ENCODE measurements around the gene THOC1. TPM values are rescaled to one million over a fixed set of nuclear protein-coding genes. Genes with fewer than 3 reads are reported as not detected.

Gene THOC1
- polyA plus RNA-seq, 3 donors: 11.8 to 29.2 (median 15.6) TPM

- 26 to 72% (median 38%) methylated on average over 1 of the region's 1 CpG for WGBS, 3 donors
- H3K27ac ChIP-seq (ENCODE audit: low read depth, low read length): no peak overlapping the region
These were observed 21.2 kb upstream of the THOC1 start for GRCh38 chr18:289026-289425.

- no peak overlapping the region for H3K27ac ChIP-seq (ENCODE audit: low read depth, low read length)
- WGBS, 3 donors: 55 to 70% (median 66%) methylated on average over 8 of the region's 8 CpGs
These were observed 18.9 kb upstream of the THOC1 start for GRCh38 chr18:286515-287310.

- 71 to 78% (median 74%) methylated on average over 6 of the region's 6 CpGs for WGBS, 3 donors
- H3K27ac ChIP-seq (ENCODE audit: low read depth, low read length): no peak overlapping the region
These were observed 18.0 kb upstream of the THOC1 start for GRCh38 chr18:285817-286216.

GRCh38 chr18:275486-275885, 7.6 kb upstream of the THOC1 start:
- WGBS, 3 donors: 67 to 89% (median 70%) methylated on average over 2 of the region's 2 CpGs
- H3K27ac ChIP-seq (ENCODE audit: low read depth, low read length): no peak overlapping the region

GRCh38 chr18:274313-274712, 6.5 kb upstream of the THOC1 start:
- H3K27ac ChIP-seq (ENCODE audit: low read depth, low read length): no peak overlapping the region
- WGBS, 3 donors: 69 to 87% (median 83%) methylated on average over 8 of the region's 8 CpGs

- WGBS, 3 donors: 95 to 97% (median 96%) methylated on average over 3 of the region's 3 CpGs
- no peak overlapping the region for H3K27ac ChIP-seq (ENCODE audit: low read depth, low read length)
These were observed 5.7 kb upstream of the THOC1 start for GRCh38 chr18:273525-273924.

- 88 to 92% (median 91%) methylated on average over 2 of the region's 2 CpGs for WGBS, 3 donors
- no peak overlapping the region for H3K27ac ChIP-seq (ENCODE audit: low read depth, low read length)
These were observed 4.8 kb upstream of the THOC1 start for GRCh38 chr18:272650-273049.

GRCh38 chr18:269480-270095, 1.7 kb upstream of the THOC1 start:
- WGBS, 3 donors: 38 to 81% (median 77%) methylated on average over 6 of the region's 6 CpGs
- H3K27ac ChIP-seq (ENCODE audit: low read depth, low read length): no peak overlapping the region

- WGBS, 3 donors: 1 to 3% (median 2%) methylated on average over 9 of the region's 9 CpGs
- no peak overlapping the region for H3K27ac ChIP-seq (ENCODE audit: low read depth, low read length)
These were observed 513 bp downstream of the THOC1 start for GRCh38 chr18:267380-267687.

- 94 to 98% (median 95%) methylated on average over 2 of the region's 2 CpGs for WGBS, 3 donors
- H3K27ac ChIP-seq (ENCODE audit: low read depth, low read length): no peak overlapping the region
These were observed 6.3 kb downstream of the THOC1 start for GRCh38 chr18:261398-262073.

- no peak overlapping the region for H3K27ac ChIP-seq (ENCODE audit: low read depth, low read length)
- 79 to 90% (median 80%) methylated on average over 2 of the region's 2 CpGs for WGBS, 3 donors
These were observed 7.3 kb downstream of the THOC1 start for GRCh38 chr18:260547-260946.

GRCh38 chr18:255171-255570, 12.7 kb downstream of the THOC1 start:
- H3K27ac ChIP-seq (ENCODE audit: low read depth, low read length): no peak overlapping the region
- 81 to 92% (median 91%) methylated on average over 4 of the region's 4 CpGs for whole genome bisulfite sequencing, 3 donors

GRCh38 chr18:253121-253520, 14.7 kb downstream of the THOC1 start:
- H3K27ac ChIP-seq (ENCODE audit: low read depth, low read length): no peak overlapping the region
- WGBS, 3 donors: 86 to 92% (median 87%) methylated on average over 1 of the region's 1 CpG

- WGBS, 3 donors: 97 to 99% (median 99%) methylated on average over 5 of the region's 5 CpGs
These were observed 16.3 kb downstream of the THOC1 start for GRCh38 chr18:251572-251971.

GRCh38 chr18:250685-251084, 17.2 kb downstream of the THOC1 start:
- 95 to 98% (median 97%) methylated on average over 2 of the region's 2 CpGs for WGBS, 3 donors
- no peak overlapping the region for H3K27ac ChIP-seq (ENCODE audit: low read depth, low read length)

More at GRCh38 chr18:251572-251971, 16.3 kb downstream of the THOC1 start:
- no peak overlapping the region for H3K27ac ChIP-seq (ENCODE audit: low read depth, low read length)

- no peak overlapping the region for H3K27ac ChIP-seq (ENCODE audit: low read depth, low read length)
- 90 to 93% (median 91%) methylated on average over 4 of the region's 4 CpGs for WGBS, 3 donors
These were observed 19.8 kb downstream of the THOC1 start for GRCh38 chr18:248053-248452.

GRCh38 chr18:245282-245847, 22.5 kb downstream of the THOC1 start:
- WGBS, 3 donors: 95 to 96% (median 96%) methylated on average over 2 of the region's 2 CpGs
- no peak overlapping the region for H3K27ac ChIP-seq (ENCODE audit: low read depth, low read length)

- WGBS, 3 donors: 89 to 98% (median 95%) methylated on average over 1 of the region's 1 CpG
- H3K27ac ChIP-seq (ENCODE audit: low read depth, low read length): no peak overlapping the region
These were observed 27.7 kb downstream of the THOC1 start for GRCh38 chr18:240175-240574.

GRCh38 chr18:231563-231962, 36.3 kb downstream of the THOC1 start:
- 83 to 93% (median 86%) methylated on average over 1 of the region's 1 CpG for WGBS, 3 donors
- H3K27ac ChIP-seq (ENCODE audit: low read depth, low read length): no peak overlapping the region

All from adipose tissue (tissue), 3 donors.